Thyroid gland (tissue), 4 donors: ENCODE results near the gene OGDHL. TPM values are rescaled to one million over a fixed set of nuclear protein-coding genes. Genes with fewer than 3 reads are reported as not detected.

Source experiments
- DNase-seq, 2 donors: peaks; one replicate each; pipeline ENCODE4 v3.0.0-alpha.2; 2019
- H3K27ac ChIP-seq, 3 donors: fragments of 200-600 bp; sonication (generic); 1 replicate in 2 of 3; 2 replicates in 1 of 3; pipeline ENCODE4 v1.5.1; 2016 to 2019; ENCODE audit warnings: mild to moderate bottlenecking in 1 of 3, moderate library complexity in 1 of 3
- H3K27me3 ChIP-seq: fragments of 200-600 bp; sonication (generic); one replicate; pipeline ENCODE4 v1.5.1; 2019
- H3K36me3 ChIP-seq, 2 donors: fragments of 200-600 bp; sonication (generic); one replicate each; pipeline ENCODE4 v1.5.1; 2016 to 2019
- H3K4me1 ChIP-seq, 2 donors: fragments of 200-600 bp; sonication (generic); one replicate each; pipeline ENCODE4 v1.5.1; 2017 to 2019
- H3K4me3 ChIP-seq, 3 donors: fragments of 200-600 bp; sonication (generic); replicated peaks in 1 of 3; 1 replicate in 2 of 3; 2 replicates in 1 of 3; pipeline ENCODE4 v1.5.1; 2016; ENCODE audit warnings: mild to moderate bottlenecking in 1 of 3
- H3K9me3 ChIP-seq: fragments of 200-600 bp; sonication (generic); one replicate; pipeline ENCODE4 v1.5.1; 2017
- POLR2A ChIP-seq, 2 donors: fragments of 450-650 bp; IDR thresholded peaks; one replicate each; pipeline ENCODE4 v1.6.1; 2017; ENCODE audit warnings: antibody characterized with exemption in 2 of 2, mild to moderate bottlenecking in 2 of 2, moderate library complexity in 1 of 2
- WGBS, 2 donors: methylation state at CpG; one replicate each; pipeline ENCODE4 v1.1.5; 2017; 5-methylcytosine and 5-hydroxymethylcytosine counted together
- intact Hi-C: fragments of 100-400 bp; cut with DNase I; formaldehyde crosslinking; loops from one replicate; pipeline ENCODE4 v1.15.1; 2023
- total RNA-seq, 4 donors: library from RNA; depleted of rRNA; stranded (reverse); fragments of >200 nt; gene quantifications; one replicate each; pipeline ENCODE4 v1.2.3, GENCODE V29; 2016
- TF ChIP-seq, protein P1 (sequence below), 6 experiments: fragments of 200-600 bp in 3 of 6; fragments of 450-650 bp in 3 of 6; sonication (generic) in 3 of 6; IDR thresholded peaks; one replicate each; pipeline ENCODE4 v1.5.1; 2016 to 2019; ENCODE audit warnings: antibody characterized with exemption in 6 of 6, mild to moderate bottlenecking in 2 of 6, inconsistent platforms in 1 of 6, moderate library complexity in 1 of 6

The OGDHL gene
- total RNA-seq, 4 donors from 2014 or later: 24.3 to 113 (median 70.0) TPM

DNA sequence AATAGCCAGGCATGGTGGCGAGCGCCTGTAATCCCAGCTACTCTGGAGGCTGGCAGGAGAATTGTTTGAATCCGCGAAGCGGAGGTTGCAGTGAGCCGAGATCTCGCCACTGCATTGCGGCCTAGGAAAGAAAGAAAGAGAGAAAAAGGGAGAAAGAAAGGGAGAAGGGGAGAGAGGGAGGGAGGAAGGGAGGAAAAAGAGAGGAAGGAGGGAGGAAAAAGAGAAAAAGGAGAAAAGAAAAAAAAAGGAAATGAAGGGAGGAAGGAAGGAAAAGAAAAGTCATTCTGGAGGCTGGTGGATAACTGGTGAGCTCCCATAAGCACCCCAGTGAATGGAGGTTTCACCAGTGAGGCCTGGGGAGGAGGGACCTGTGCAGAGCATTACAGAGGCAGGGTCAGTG lies 7.6 kb upstream of the OGDHL start:
- Histone ChIP-seq H3K4me1 (no peaks in the 10 kb centered on the region), H3K9me3 (no peaks in the 10 kb centered on the region), H3K27me3 (peaks cover 16% of the 10 kb centered on the region), H3K36me3 (no peaks in the 10 kb centered on the region), H3K27ac (no peak overlapping the region), H3K4me3 (no peak overlapping the region)
- intact Hi-C loops: no loop called here
- TF ChIP-seq, protein P1, sequence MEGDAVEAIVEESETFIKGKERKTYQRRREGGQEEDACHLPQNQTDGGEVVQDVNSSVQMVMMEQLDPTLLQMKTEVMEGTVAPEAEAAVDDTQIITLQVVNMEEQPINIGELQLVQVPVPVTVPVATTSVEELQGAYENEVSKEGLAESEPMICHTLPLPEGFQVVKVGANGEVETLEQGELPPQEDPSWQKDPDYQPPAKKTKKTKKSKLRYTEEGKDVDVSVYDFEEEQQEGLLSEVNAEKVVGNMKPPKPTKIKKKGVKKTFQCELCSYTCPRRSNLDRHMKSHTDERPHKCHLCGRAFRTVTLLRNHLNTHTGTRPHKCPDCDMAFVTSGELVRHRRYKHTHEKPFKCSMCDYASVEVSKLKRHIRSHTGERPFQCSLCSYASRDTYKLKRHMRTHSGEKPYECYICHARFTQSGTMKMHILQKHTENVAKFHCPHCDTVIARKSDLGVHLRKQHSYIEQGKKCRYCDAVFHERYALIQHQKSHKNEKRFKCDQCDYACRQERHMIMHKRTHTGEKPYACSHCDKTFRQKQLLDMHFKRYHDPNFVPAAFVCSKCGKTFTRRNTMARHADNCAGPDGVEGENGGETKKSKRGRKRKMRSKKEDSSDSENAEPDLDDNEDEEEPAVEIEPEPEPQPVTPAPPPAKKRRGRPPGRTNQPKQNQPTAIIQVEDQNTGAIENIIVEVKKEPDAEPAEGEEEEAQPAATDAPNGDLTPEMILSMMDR (IDR thresholded peaks at IDR 0.05): no peak
- no peak for TF ChIP-seq POLR2A (IDR thresholded peaks at IDR 0.05)
- no peak for DNase-seq
- 97% methylated on average over 8 of the region's 8 CpGs for WGBS, 2 donors

DNA sequence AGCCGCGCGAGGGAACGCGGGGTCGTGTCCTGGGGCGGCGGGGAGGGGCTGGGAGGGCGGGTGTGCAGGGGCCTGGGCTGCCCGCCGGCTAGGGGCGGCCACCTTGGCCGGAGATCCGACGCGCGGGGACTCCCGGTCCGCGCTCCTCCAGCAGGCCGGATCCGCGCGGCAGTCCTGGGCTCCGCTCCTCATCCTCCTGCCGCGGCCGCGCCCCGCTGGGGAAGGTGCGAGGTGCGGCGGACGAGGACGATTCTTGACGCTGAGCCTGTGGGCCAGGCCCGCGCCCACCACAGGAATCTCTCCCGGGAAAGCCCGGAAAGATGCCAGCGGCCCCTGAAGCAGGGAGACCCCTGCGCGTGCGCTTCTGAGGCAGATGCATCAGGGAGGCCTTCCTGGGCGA lies 6.6 kb upstream of the OGDHL start:
- H3K36me3 ChIP-seq: no peaks in the 10 kb centered on the region
- WGBS, 2 donors: 3% methylated on average over 7 to 32 of the region's 45 CpGs
- DNase-seq: no peak
- no peaks in the 10 kb centered on the region for H3K9me3 ChIP-seq
- H3K4me3 ChIP-seq: no peak overlapping the region
- TF ChIP-seq, protein P1 (IDR thresholded peaks at IDR 0.05): no peak
- TF ChIP-seq POLR2A (IDR thresholded peaks at IDR 0.05): no peak
- intact Hi-C loops: no loop called here
- peaks cover 16% of the 10 kb centered on the region for H3K27me3 ChIP-seq
- H3K4me1 ChIP-seq: no peaks in the 10 kb centered on the region
- no peak overlapping the region for H3K27ac ChIP-seq

DNA sequence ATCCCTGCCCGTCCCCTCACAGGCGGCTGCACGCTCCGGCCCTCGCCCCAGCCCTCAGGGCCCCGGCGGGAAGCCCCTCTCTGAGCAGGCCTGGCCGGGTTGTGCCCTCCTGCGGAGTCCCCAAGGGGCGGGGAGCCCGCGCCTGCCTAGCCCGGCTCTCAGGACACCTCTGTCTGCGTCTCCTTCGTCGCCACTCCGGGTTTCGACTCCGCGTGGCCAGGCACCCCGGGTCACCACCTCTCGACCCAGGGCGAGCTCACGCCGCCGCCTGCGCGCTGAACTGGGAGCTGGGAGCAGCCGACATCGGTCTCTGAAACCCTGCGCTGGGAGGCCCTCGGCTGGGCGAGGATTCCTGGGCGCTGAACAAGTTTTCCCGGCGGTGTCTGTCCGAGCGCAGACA lies 6.2 kb upstream of the OGDHL start:
- no peaks in the 10 kb centered on the region for H3K4me1 ChIP-seq
- 12% methylated on average over 3 of the region's 38 CpGs; no CpG with 5 or more reads in 1 of the 2 donors for WGBS, 2 donors
- H3K27me3 ChIP-seq: peaks cover 16% of the 10 kb centered on the region
- no peaks in the 10 kb centered on the region for H3K36me3 ChIP-seq
- intact Hi-C loops: no loop called here
- no peaks in the 10 kb centered on the region for H3K9me3 ChIP-seq
- TF ChIP-seq, protein P1 (IDR thresholded peaks at IDR 0.05): no peak
- no peak for TF ChIP-seq POLR2A (IDR thresholded peaks at IDR 0.05)
- no peak overlapping the region for H3K27ac ChIP-seq
- no peak for DNase-seq
- H3K4me3 ChIP-seq: no peak overlapping the region

DNA sequence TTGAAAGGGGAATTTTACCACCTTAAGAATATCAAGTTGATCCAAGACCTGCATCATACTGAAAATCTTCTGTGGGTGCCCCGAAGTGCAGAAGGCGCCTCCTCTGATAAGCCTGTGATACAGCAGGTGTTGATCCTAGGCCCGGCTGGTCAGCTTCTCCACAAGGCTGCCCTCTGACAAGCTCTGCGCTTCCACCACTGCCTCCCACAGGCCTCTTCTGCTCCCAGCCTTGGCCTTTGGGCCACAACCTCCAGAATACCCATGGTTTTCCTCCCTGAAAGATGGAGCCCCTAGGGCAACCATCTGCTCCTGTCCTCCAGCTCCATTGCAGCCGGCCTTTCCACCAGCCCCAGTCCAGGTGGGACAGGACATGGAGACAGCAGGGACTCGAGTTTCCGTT lies 5.6 kb upstream of the OGDHL start:
- intact Hi-C loops: no loop called here
- TF ChIP-seq, protein P1 (IDR thresholded peaks at IDR 0.05): no peak
- no peak for TF ChIP-seq POLR2A (IDR thresholded peaks at IDR 0.05)
- peaks cover 16% of the 10 kb centered on the region for H3K27me3 ChIP-seq
- H3K36me3 ChIP-seq: no peaks in the 10 kb centered on the region
- H3K4me3 ChIP-seq: no peak overlapping the region
- H3K27ac ChIP-seq: no peak overlapping the region
- 50 to 57% methylated on average over 4 to 5 of the region's 7 CpGs for WGBS, 2 donors
- peaks cover 0 to 2% of the 10 kb centered on the region in 2 donors for H3K4me1 ChIP-seq
- no peaks in the 10 kb centered on the region for H3K9me3 ChIP-seq
- DNase-seq: no peak

DNA sequence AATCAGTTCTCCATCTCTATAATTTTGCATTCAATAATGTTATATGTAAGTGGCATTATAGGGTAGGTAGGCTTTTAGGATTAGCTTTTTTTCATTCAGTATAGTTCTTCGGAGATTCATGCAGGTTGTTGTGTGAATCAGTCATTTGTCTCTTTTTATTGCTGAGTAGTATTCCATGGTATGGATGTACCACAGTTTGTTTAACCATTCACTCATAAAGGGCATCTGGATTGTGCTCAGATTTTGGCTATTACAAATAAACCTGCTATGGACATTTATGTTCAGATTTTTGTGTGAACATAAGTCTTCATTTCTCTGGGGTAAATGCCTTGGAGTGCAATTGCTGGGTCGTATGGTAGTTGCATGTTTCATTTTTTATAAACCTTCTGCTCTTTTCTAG lies 4.4 kb upstream of the OGDHL start:
- DNase-seq: no peak
- H3K27ac ChIP-seq: no peak overlapping the region
- TF ChIP-seq POLR2A (IDR thresholded peaks at IDR 0.05): no peak
- TF ChIP-seq, protein P1 (IDR thresholded peaks at IDR 0.05): no peak
- 80 to 90% methylated on average over 2 of the region's 2 CpGs for WGBS, 2 donors
- H3K9me3 ChIP-seq: no peaks in the 10 kb centered on the region
- no peak overlapping the region for H3K4me3 ChIP-seq
- H3K36me3 ChIP-seq: no peaks in the 10 kb centered on the region
- peaks cover 7 to 8% of the 10 kb centered on the region in 2 donors for H3K4me1 ChIP-seq
- intact Hi-C loops: no loop called here
- H3K27me3 ChIP-seq: peaks cover 16% of the 10 kb centered on the region
